WERI-Rb-1 (cell line): ENCODE data around the gene NLGN1.

Source experiments
- DNase-seq: peaks from one replicate; pipeline ENCODE4 v3.0.0-alpha.2; 2020
- H3K27ac ChIP-seq: fragments of 250-450 bp; sonication (Bioruptor Pico); 2 replicates; pipeline ENCODE4 v1.5.1; 2020; ENCODE audit warnings: mild to moderate bottlenecking, moderate library complexity
- H3K27me3 ChIP-seq: fragments of 250-450 bp; sonication (Bioruptor Pico); 2 replicates; pipeline ENCODE4 v1.5.1; 2021; ENCODE audit warnings: mild to moderate bottlenecking, low read depth, moderate library complexity; ENCODE audit not compliant: insufficient read depth, severe bottlenecking
- H3K36me3 ChIP-seq: fragments of 250-450 bp; sonication (Bioruptor Pico); 2 replicates; pipeline ENCODE4 v1.5.1; 2020; ENCODE audit warnings: mild to moderate bottlenecking, moderate library complexity
- H3K4me3 ChIP-seq: 2 replicates; pipeline ENCODE4 v1.5.1; 2011; ENCODE audit warnings: low read depth, mild to moderate bottlenecking, control low read depth, low read length
- H3K9me3 ChIP-seq: fragments of 250-450 bp; sonication (Bioruptor Pico); 2 replicates; pipeline ENCODE4 v1.5.1; 2021; ENCODE audit warnings: mild to moderate bottlenecking, moderate library complexity; ENCODE audit not compliant: severe bottlenecking
- TF ChIP-seq, protein P1 (sequence below): IDR thresholded peaks from 2 replicates; pipeline ENCODE4 v1.5.1; 2011; ENCODE audit warnings: low read depth, mild to moderate bottlenecking, control low read depth, inconsistent platforms, low read length

The NLGN1 gene

DNA sequence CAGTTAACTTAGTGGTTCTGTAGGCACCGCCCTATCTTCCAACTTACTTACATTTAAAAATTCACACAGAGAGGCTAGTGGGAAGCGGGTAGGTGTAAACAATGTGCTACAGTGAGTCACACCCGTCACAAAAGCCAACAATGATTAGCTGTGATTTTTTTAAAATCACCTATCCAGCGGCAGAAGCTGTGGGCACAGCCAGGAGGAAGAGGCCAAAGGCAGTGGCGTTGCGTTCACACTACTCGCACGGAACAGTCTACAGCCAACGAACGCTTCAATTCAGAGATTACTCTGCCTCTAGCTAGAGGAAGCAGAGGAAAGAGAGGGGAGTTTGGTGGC is 2.5 kb upstream of the NLGN1 start:
- DNase-seq = no peak
- Histone ChIP-seq H3K27ac (no peak overlapping the region), H3K9me3 (no peaks in the 10 kb centered on the region), H3K36me3 (no peaks in the 10 kb centered on the region), H3K27me3 (peaks cover 19% of the 10 kb centered on the region), H3K4me3 (peak overlapping the region; percentile 75)
- TF ChIP-seq, protein P1, sequence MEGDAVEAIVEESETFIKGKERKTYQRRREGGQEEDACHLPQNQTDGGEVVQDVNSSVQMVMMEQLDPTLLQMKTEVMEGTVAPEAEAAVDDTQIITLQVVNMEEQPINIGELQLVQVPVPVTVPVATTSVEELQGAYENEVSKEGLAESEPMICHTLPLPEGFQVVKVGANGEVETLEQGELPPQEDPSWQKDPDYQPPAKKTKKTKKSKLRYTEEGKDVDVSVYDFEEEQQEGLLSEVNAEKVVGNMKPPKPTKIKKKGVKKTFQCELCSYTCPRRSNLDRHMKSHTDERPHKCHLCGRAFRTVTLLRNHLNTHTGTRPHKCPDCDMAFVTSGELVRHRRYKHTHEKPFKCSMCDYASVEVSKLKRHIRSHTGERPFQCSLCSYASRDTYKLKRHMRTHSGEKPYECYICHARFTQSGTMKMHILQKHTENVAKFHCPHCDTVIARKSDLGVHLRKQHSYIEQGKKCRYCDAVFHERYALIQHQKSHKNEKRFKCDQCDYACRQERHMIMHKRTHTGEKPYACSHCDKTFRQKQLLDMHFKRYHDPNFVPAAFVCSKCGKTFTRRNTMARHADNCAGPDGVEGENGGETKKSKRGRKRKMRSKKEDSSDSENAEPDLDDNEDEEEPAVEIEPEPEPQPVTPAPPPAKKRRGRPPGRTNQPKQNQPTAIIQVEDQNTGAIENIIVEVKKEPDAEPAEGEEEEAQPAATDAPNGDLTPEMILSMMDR = no peak

DNA sequence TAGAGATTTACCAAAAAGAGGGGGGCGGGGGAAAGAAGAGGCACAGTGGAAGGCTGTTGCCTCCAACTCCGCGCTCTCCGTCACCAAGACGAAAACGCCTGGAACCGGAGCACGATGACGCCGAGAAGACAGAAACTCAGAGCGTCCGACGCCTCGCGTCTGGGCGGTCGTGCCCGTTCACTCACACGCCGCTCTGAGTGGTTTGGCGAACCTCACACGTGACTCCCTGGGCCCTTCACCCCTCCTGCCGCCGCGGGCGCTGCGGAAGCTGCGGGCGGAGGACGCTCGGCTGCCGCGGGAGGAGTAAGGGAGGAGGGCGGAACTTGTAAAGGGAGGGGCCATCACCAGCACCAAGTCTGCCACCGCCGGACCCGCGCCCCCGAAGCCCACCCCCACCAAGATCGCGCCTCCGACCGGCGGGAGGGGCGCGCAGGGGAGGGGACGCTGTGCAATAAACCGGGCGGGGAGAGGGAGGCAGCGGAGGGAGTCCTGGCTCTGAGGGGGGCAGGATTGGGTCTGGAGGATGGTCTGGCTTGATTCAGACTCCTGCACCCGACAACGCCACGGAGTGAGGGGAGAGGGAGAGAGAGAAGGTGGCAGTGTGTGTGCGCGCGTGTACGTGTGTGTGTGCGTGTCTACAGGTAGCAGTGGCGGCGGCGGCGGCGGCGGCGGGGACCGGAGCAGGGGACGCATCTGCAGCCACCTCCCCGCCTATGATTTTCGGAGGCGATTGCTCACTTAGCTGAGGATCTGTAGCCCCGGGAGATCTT is 1.9 kb upstream of the NLGN1 start:
- DNase-seq = peak; percentile 84
- TF ChIP-seq, protein P1 = 0 out of 2 replicates have a peak, but pooled peaks have one; percentile 5
- peak overlapping the region; percentile 75 for H3K4me3 ChIP-seq
- H3K9me3 ChIP-seq = no peaks in the 10 kb centered on the region
- peaks cover 19% of the 10 kb centered on the region for H3K27me3 ChIP-seq
- no peaks in the 10 kb centered on the region for H3K36me3 ChIP-seq
- H3K27ac ChIP-seq = no peak overlapping the region

DNA sequence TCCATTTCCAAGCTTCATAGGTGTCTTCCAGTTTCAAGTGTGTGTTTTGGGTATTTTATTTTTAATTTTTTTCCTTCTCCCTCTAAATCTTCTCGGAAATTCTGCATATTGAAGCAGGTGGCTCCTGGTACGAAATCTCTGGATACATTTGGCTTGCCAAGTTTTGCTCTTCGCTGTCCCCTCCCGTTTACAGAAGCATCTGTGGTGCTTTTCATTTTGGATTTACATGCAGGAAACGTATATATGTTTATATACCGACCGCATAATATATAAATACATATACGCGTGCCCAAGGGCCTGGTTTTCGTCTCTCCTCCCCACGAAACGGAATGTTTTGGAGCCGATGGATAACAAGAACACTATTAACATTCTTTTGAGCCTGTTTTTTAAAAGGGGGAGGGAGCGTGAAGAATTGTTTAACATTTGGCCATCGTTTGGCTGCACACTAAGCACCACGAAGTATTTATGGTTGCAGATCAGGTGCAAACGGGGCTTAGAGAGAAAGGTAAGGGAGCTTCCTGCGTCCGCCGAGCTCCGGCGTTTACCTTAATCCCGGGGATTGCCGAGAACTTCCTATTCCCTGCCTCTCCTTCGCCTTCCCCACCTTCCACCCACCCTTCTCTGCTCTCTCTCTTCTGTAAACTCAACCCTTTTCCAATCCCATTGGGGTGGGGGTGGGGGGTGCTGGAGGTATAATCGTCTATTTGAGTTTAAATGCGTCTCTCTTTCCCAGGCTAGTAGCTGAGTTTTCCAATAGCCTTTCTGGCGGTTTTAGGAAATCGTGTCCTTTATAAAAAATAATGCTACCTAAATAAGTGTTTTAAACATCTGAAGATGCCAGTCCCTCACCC is 1.1 kb upstream of the NLGN1 start:
- TF ChIP-seq, protein P1 = no peak

DNA sequence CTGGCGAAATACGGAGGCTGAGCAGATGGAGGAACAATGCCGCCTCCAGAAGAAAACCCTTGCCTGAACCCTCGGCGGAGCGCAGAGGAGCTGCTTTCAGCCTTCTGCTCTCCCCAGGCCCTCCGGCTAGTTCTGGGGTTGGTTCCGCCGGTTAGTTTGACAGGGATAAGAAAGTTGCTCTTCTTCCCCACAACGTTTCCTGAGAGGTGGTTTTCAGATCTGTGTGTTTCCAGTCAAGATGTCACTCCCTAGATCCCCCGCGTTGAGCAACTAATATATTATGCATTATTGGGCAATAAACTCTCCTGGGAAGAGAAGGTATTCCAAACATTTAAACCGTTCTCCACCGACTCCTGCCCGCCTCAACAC is 551 bp downstream of the NLGN1 start:
- Histone ChIP-seq H3K27ac (no peak overlapping the region), H3K9me3 (no peaks in the 10 kb centered on the region), H3K4me3 (peak overlapping the region; percentile 75), H3K27me3 (peaks cover 19% of the 10 kb centered on the region), H3K36me3 (no peaks in the 10 kb centered on the region)
- TF ChIP-seq, protein P1 = no peak
- no peak for DNase-seq

More for the DNA sequence above, 1.1 kb upstream of the NLGN1 start:
- peak; percentile 25 for DNase-seq
- H3K9me3 ChIP-seq = no peaks in the 10 kb centered on the region
- H3K36me3 ChIP-seq = no peaks in the 10 kb centered on the region
- peaks cover 19% of the 10 kb centered on the region for H3K27me3 ChIP-seq
- H3K4me3 ChIP-seq = peak overlapping the region; percentile 75
- H3K27ac ChIP-seq = no peak overlapping the region

DNA sequence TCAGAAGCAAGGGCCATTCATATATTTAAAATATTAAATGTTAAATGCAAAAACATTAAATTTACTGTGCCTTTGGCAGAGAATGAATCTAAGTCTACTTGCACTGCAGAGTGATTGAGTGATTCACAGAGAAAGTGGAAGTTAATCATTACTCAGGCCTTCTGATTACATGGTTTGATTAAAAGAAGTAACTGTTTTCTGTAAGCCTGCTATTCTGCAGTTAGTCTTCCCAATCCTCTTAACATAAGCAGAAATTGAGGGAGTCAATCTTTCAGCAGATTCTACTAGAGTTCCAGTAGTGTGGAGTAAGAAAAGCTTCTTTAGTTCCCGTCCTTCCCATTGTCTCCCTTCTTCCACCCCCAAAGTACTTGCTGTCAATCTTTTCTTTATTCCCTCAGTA is 1.5 kb downstream of the NLGN1 start:
- TF ChIP-seq, protein P1 = no peak
- peaks cover 19% of the 10 kb centered on the region for H3K27me3 ChIP-seq
- no peaks in the 10 kb centered on the region for H3K36me3 ChIP-seq
- H3K4me3 ChIP-seq = no peak overlapping the region
- DNase-seq = no peak
- H3K27ac ChIP-seq = no peak overlapping the region
- H3K9me3 ChIP-seq = no peaks in the 10 kb centered on the region
